ENCODE results near the gene GGTA1. TPM values are rescaled to one million over a fixed set of nuclear protein-coding genes. Genes with fewer than 3 reads are reported as not detected.
A peak's percentile ranks its signal among the peaks of the same experiment; 100 is the strongest.

GGTA1 gene
- polyA plus RNA-seq (2012; ENCODE audit: missing spikeins) = not detected

GRCh38 chr9:121499427-121500164 lies at the start of gene GGTA1:
Gene GGTA1 (minus strand): TSS chr9:121499844. CDS start chr9:121467922, 31,922 bp downstream.
- FAIRE-seq (no peak), DNase-seq (ENCODE audit: insufficient read length) (peak; percentile 35)
- TF ChIP-seq TAF1 (IDR thresholded peaks at IDR 0.05; ENCODE audit: borderline replicate concordance, low read depth, low read length) = no peak
- no peak for TF ChIP-seq POLR2AphosphoS5 (IDR thresholded peaks at IDR 0.05; ENCODE audit: low read depth, low read length)
- TF ChIP-seq POLR2A (IDR thresholded peaks at IDR 0.05; ENCODE audit: low read depth, low read length) = no peak

GRCh38 chr9:121548666-121549065 lies 49.0 kb upstream of the GGTA1 start:
- FAIRE-seq = no peak
- TF ChIP-seq POLR2AphosphoS5 (IDR thresholded peaks at IDR 0.05; ENCODE audit: low read depth, low read length) (no peak), TAF1 (IDR thresholded peaks at IDR 0.05; ENCODE audit: borderline replicate concordance, low read depth, low read length) (no peak), POLR2A (IDR thresholded peaks at IDR 0.05; ENCODE audit: low read depth, low read length) (no peak)

GRCh38 chr9:121545875-121546423 lies 46.3 kb upstream of the GGTA1 start:
- FAIRE-seq = peak; percentile 33
- peak; percentile 92 for DNase-seq (ENCODE audit: insufficient read length)
- TF ChIP-seq POLR2AphosphoS5 (IDR thresholded peaks at IDR 0.05; ENCODE audit: low read depth, low read length) (no peak), TAF1 (IDR thresholded peaks at IDR 0.05; ENCODE audit: borderline replicate concordance, low read depth, low read length) (no peak), POLR2A (IDR thresholded peaks at IDR 0.05; ENCODE audit: low read depth, low read length) (no peak)

More at GRCh38 chr9:121548666-121549065, 49.0 kb upstream of the GGTA1 start:
- no peak for DNase-seq (ENCODE audit: insufficient read length)

GRCh38 chr9:121545150-121545874 lies 45.7 kb upstream of the GGTA1 start:
- no peak for TF ChIP-seq POLR2A (IDR thresholded peaks at IDR 0.05; ENCODE audit: low read depth, low read length)
- TF ChIP-seq POLR2AphosphoS5 (IDR thresholded peaks at IDR 0.05; ENCODE audit: low read depth, low read length) = no peak
- no peak for TF ChIP-seq TAF1 (IDR thresholded peaks at IDR 0.05; ENCODE audit: borderline replicate concordance, low read depth, low read length)
- DNase-seq (ENCODE audit: insufficient read length) (no peak), FAIRE-seq (no peak)

- no peak for TF ChIP-seq POLR2A (IDR thresholded peaks at IDR 0.05; ENCODE audit: low read depth, low read length)
- TF ChIP-seq POLR2AphosphoS5 (IDR thresholded peaks at IDR 0.05; ENCODE audit: low read depth, low read length) = no peak
- no peak for TF ChIP-seq TAF1 (IDR thresholded peaks at IDR 0.05; ENCODE audit: borderline replicate concordance, low read depth, low read length)
- FAIRE-seq (no peak), DNase-seq (ENCODE audit: insufficient read length) (no peak)
These were observed 42.4 kb upstream of the GGTA1 start for GRCh38 chr9:121542025-121542424.

- DNase-seq (ENCODE audit: insufficient read length) (no peak), FAIRE-seq (no peak)
- no peak for TF ChIP-seq POLR2A (IDR thresholded peaks at IDR 0.05; ENCODE audit: low read depth, low read length)
These were observed 41.6 kb upstream of the GGTA1 start for GRCh38 chr9:121541256-121541655.

- FAIRE-seq = no peak
- no peak for TF ChIP-seq POLR2AphosphoS5 (IDR thresholded peaks at IDR 0.05; ENCODE audit: low read depth, low read length)
- TF ChIP-seq POLR2A (IDR thresholded peaks at IDR 0.05; ENCODE audit: low read depth, low read length) = no peak
- TF ChIP-seq TAF1 (IDR thresholded peaks at IDR 0.05; ENCODE audit: borderline replicate concordance, low read depth, low read length) = no peak
These were observed 38.6 kb upstream of the GGTA1 start for GRCh38 chr9:121538221-121538620.

GRCh38 chr9:121537283-121537682 lies 37.6 kb upstream of the GGTA1 start:
- FAIRE-seq = no peak
- DNase-seq (ENCODE audit: insufficient read length) = no peak
- TF ChIP-seq TAF1 (IDR thresholded peaks at IDR 0.05; ENCODE audit: borderline replicate concordance, low read depth, low read length) (no peak), POLR2A (IDR thresholded peaks at IDR 0.05; ENCODE audit: low read depth, low read length) (no peak), POLR2AphosphoS5 (IDR thresholded peaks at IDR 0.05; ENCODE audit: low read depth, low read length) (no peak)

More at GRCh38 chr9:121538221-121538620, 38.6 kb upstream of the GGTA1 start:
- DNase-seq (ENCODE audit: insufficient read length) = no peak

GRCh38 chr9:121532881-121533280 lies 33.2 kb upstream of the GGTA1 start:
- no peak for TF ChIP-seq POLR2A (IDR thresholded peaks at IDR 0.05; ENCODE audit: low read depth, low read length)
- TF ChIP-seq TAF1 (IDR thresholded peaks at IDR 0.05; ENCODE audit: borderline replicate concordance, low read depth, low read length) = no peak
- no peak for TF ChIP-seq POLR2AphosphoS5 (IDR thresholded peaks at IDR 0.05; ENCODE audit: low read depth, low read length)
- no peak for FAIRE-seq
- DNase-seq (ENCODE audit: insufficient read length) = no peak

- TF ChIP-seq POLR2A (IDR thresholded peaks at IDR 0.05; ENCODE audit: low read depth, low read length) = no peak
- TF ChIP-seq TAF1 (IDR thresholded peaks at IDR 0.05; ENCODE audit: borderline replicate concordance, low read depth, low read length) = no peak
- no peak for TF ChIP-seq POLR2AphosphoS5 (IDR thresholded peaks at IDR 0.05; ENCODE audit: low read depth, low read length)
- no peak for DNase-seq (ENCODE audit: insufficient read length)
- no peak for FAIRE-seq
These were observed 29.8 kb upstream of the GGTA1 start for GRCh38 chr9:121529237-121529987.

- DNase-seq (ENCODE audit: insufficient read length) = no peak
- no peak for FAIRE-seq
- TF ChIP-seq POLR2AphosphoS5 (IDR thresholded peaks at IDR 0.05; ENCODE audit: low read depth, low read length) (no peak), POLR2A (IDR thresholded peaks at IDR 0.05; ENCODE audit: low read depth, low read length) (no peak), TAF1 (IDR thresholded peaks at IDR 0.05; ENCODE audit: borderline replicate concordance, low read depth, low read length) (no peak)
These were observed 29.0 kb upstream of the GGTA1 start for GRCh38 chr9:121528642-121529041.
